GM21390 (cell line): Measurements from ENCODE around the gene TSHZ2.
"Not testable (repeated sequence)": the region's sequence is repeated elsewhere in the genome, so short reads cannot be mapped to it uniquely, and the experiment has no call there.

Experiments
- ATAC-seq: cut with Tn5 transposase; IDR thresholded peaks from one replicate; pipeline ENCODE4 v1.9.1; 2021; ENCODE audit not compliant: unreplicated experiment

TSHZ2 gene

GRCh38 chr20:52963131-52963530 is 9.0 kb upstream of the TSHZ2 start:
- ATAC-seq = no peak

DNA sequence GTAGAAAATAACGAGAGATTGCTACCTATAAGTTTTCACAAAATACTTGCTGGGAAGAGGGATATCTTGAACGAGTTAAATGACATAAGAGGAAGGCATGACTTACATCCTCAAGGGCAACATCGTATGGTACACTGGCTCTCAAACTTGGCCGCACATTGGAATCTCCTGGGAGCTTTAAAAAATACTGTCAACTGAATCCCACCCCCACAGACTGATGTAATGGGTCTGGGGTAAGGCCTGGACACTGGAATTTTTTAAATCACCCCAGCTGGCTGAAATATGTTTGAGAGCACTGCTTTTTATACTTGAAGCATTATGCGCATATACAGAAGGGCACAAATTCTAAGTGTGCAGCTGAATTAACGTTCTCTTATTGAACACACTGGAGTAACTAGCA is 8.0 kb upstream of the TSHZ2 start:
- ATAC-seq = no peak

DNA sequence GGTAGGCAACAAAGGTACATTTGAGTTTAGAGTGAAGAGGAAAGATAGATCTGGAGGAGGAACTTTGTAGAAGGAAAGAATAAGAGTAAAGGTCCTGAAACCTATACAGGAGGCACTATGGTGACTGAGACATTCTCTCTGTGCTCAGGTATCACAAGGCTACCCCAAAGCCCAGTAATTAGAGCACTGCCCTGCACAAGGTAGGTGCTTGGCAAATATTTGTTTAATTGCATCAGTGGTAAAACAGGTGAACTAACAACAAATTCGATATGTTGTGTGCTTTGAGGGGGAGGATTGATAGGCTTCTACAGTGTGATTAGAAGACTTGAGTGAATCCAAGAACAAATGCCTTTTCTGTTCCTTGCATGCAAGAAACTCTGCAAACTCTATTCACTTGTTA is 6.8 kb upstream of the TSHZ2 start:
- no peak for ATAC-seq

DNA sequence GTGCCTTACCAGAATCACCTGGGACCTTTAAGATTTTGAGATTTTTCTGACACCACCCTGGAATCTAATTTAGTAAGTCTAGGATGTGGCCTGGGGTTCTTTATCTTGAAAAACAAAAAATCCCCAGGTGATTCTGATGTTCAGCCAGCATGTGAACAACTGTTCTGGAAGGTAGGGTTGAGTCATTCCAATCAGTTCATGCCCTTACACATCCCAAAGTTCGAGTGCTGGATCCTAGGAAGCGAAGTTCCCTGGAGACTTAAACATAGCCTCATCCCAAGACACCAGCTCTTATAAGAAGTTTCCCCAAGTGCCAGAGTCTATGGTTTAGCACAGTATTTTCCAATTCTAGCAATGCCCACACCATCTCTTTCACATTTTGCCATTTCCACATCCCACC is 6.3 kb upstream of the TSHZ2 start:
- no peak for ATAC-seq

GRCh38 chr20:52966543-52966942 is 5.6 kb upstream of the TSHZ2 start:
- not testable (repeated sequence) for ATAC-seq

DNA sequence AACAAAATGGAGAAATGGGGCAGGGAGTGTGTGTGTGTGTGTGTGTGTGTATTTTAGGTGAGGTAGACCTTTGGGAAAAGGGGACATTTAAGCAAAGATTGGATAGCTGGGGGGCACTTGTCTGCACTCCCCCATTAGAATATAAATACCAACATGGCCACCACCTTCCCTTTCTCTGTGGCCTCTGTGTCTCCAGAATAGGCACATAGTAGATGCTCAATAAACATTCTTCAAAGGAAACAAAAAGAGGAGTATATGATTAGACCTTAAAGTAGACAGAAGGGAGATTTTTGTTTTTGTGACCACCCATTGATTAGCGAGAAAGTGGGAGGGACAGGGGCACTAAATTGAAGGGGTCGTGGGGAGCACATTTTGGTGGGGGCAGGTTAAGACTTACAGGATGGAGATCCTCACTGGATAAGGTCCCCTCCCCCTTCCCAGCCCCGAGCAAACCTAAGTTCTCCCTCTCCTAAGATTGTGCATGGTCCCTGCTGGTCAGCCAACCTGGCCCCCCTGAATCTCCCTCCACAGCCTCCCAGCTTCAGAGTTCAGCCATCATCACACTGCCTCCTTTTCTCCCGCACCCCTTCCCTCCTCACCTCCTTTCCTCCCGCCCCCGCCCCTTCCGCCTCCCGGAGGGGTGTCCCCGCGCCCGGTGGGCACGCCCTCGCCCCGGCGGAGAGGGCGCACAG is 514 bp upstream of the TSHZ2 start:
- no peak for ATAC-seq

GRCh38 chr20:52972965-52973819 is 1.0 kb downstream of the TSHZ2 start:
- no peak for ATAC-seq

GRCh38 chr20:52974179-52974594 is 2.0 kb downstream of the TSHZ2 start:
- no peak for ATAC-seq

GRCh38 chr20:52975029-52975732 is 3.0 kb downstream of the TSHZ2 start:
- ATAC-seq = no peak

DNA sequence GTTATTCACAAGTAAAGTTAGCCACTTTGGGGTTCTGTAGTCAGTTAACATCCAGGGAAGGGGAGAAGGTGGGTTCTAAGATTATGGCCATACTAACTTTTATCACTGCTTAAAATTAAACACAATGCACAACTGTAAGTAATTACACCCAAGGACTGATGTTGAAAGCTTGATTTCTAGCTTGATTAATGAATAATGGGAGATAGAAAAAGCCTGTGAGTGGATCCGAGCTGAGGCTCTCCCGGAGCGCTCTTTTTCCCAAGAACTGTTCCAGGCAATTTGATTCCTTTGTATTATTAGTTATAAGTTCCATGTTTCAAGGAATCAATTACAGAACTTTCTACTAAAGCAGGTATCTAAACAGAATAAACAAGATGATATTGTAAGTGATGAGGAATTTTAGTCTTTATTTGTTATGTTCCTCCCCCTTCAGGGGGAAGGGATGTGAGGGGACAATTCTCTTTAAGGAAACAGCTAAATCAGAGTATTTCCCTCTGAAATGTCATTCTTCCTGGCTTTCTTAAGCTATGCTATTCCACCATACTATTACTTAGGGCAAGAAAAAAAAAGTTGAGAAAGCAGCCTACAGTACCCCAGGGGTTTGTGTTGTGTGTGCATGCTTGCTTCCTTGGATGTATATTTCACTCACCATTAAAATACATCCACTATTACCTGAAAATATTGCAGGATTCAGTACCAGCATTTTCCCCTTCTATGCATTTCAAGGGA is 3.8 kb downstream of the TSHZ2 start:
- no peak for ATAC-seq

- no peak for ATAC-seq
Measured at GRCh38 chr20:52978851-52979250, 6.7 kb downstream of the TSHZ2 start.

GRCh38 chr20:52981051-52981450 is 8.9 kb downstream of the TSHZ2 start:
- ATAC-seq = no peak

GRCh38 chr20:52983726-52984450 is 11.7 kb downstream of the TSHZ2 start:
- no peak for ATAC-seq

DNA sequence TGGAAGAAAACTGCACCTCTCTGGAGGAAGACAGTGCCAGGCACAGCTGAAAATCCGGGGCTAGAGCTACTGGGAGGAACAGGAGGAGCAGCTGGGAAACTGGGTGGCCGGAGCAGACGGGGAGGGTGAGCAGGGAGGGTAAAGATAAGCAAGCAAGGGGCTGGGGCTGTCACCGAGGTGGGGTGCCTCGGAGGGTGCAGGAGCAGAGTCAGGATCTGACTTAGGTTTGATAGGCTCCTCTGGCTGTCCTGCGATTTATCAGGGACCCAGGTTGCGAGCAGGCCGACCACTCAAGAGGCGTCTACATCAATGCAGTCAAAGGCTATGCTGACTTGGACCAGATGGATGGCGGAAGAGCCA is 12.3 kb downstream of the TSHZ2 start:
- no peak for ATAC-seq

DNA sequence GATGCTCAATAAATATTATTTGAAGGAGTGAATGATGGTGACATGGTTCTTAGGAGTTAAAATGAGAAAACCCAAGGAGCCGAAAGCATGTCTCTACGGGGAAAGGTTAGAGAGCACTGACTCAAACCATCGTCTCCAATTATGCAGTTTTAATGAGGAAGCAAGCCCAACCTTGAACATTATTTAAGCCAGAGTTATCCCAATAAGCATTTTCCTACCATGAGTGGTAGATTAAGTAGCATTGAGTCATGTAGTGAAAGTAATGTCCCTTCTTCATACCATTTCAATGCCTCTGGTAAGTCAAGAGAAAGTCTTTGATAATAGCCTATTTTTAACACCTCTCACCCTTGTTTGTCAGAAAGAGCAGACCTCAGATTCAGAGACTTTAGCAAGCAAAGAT is 13.5 kb downstream of the TSHZ2 start:
- no peak for ATAC-seq

GRCh38 chr20:52987295-52987694 is 15.1 kb downstream of the TSHZ2 start:
- ATAC-seq = no peak

GRCh38 chr20:52991830-52992229 is 19.7 kb downstream of the TSHZ2 start:
- no peak for ATAC-seq

DNA sequence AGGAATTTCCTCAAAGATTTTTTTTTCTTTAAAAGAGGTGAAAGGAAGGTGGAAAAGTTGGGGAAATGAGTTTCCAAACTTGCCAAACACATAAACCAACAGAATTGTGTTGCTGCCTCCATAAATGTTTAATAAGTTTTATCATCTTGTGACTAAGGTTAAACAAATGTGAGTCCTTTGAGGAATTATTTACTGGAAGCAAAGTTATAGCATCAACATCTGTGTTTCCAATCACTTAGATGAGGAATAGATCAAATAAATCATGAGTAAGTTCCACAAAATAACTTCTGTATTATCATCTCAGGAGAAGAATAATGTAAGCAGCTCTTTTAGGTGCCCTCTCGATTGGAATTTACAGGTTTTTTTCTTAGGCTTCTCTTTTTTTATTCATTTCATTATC is 20.5 kb downstream of the TSHZ2 start:
- ATAC-seq = no peak

GRCh38 chr20:52993076-52993475 is 20.9 kb downstream of the TSHZ2 start:
- ATAC-seq = no peak

DNA sequence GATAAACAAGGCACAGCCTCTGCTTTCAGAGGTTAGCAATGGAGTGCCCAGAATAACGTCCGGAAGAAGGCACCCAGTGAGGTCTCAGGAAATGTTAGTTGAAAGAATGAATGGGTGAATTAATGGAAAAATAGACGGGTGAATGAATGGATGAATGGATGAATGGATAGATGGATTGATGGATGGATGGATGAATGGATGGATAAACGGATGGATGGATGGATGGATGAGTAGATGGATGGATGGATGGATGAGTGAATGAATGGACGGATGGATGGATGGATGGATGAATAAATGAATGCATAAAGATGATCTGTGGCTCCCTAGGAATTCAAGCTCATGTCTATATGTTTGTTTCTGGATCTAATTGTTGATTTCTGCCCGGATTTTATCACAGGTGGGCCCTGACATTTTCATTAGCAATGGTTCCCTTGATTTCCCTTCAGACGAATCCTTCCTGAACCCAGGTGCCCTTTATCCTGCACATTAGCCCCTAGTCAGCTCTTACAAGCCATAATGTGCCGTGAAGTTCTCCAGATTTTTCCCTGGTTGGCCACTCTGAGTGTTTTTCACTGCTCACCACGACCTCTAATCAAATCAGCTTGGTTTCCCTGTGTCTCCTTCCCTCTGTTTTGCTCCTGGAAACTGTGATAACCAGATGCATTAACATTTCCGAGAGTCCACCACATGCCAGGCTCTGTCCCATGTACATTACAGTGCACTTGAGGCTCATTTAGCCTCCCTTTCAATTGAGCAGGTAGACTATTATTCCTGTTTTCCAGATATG is 22.2 kb downstream of the TSHZ2 start:
- ATAC-seq = no peak
